Measurements from ENCODE around the gene GTF2H4.

DNA sequence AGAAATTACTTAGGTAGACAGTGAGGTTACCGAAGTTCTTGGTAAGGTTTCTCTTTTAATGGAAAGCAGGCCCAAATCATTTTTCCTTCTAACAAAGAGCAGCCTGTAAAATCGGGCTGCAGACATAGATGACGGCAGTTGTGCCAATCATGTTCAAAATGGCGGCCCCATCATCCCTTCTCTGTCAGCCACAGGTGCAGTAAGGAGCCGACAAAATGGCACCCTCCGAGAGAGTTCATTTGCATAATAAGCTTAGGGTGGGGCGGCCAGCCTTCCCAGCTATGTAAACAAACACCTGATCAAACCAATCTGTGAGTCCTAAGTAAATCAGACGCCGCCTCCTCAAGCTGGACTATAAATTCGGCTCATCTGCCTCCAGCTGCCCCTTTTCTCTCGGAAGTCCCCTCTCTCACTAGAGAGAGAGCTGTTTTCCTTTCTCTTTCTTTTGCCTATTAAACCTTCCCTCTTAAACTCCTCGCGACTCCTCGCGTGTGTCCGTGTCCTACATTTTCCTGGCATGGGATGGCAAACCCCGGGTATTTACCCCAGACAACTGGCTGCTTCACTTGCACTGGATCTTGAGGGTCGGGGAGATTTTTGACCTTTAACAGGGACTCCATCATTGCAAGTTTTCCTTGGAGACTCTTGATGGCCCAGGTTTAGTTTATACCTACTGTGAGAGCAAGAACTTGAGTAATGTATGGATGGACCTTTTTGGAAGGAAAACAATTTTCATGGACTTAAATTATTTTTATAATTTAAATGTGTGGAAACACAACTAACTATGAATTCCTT is 32.6 kb upstream of the GTF2H4 start:
- no peak for TF ChIP-seq POLR2AphosphoS5 (IDR thresholded peaks at IDR 0.05)
- TF ChIP-seq, protein P1, sequence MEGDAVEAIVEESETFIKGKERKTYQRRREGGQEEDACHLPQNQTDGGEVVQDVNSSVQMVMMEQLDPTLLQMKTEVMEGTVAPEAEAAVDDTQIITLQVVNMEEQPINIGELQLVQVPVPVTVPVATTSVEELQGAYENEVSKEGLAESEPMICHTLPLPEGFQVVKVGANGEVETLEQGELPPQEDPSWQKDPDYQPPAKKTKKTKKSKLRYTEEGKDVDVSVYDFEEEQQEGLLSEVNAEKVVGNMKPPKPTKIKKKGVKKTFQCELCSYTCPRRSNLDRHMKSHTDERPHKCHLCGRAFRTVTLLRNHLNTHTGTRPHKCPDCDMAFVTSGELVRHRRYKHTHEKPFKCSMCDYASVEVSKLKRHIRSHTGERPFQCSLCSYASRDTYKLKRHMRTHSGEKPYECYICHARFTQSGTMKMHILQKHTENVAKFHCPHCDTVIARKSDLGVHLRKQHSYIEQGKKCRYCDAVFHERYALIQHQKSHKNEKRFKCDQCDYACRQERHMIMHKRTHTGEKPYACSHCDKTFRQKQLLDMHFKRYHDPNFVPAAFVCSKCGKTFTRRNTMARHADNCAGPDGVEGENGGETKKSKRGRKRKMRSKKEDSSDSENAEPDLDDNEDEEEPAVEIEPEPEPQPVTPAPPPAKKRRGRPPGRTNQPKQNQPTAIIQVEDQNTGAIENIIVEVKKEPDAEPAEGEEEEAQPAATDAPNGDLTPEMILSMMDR (IDR thresholded peaks at IDR 0.05) = no peak
- TF ChIP-seq POLR2A (IDR thresholded peaks at IDR 0.05) = no peak
